Smooth muscle cell (in vitro differentiated cells): ENCODE measurements around the gene ALDH3B2. TPM values are rescaled to one million over a fixed set of nuclear protein-coding genes. Genes with fewer than 3 reads are reported as not detected.

Experiments
- DNase-seq: peaks from one replicate; lab custom pipeline; 2025; ENCODE audit not compliant: unreplicated experiment; lab: John Stamatoyannopoulos, UW
- H2AFZ ChIP-seq: fragments of 200-600 bp; sonication (generic); 2 replicates; pipeline ENCODE4 v1.6.0; 2016; ENCODE audit warnings: antibody characterized with exemption, low read depth, mild to moderate bottlenecking
- H3F3A ChIP-seq: fragments of 200-600 bp; sonication (generic); 2 replicates; pipeline ENCODE4 v1.6.0; 2017; ENCODE audit warnings: antibody characterized with exemption, low read depth
- H3K27ac ChIP-seq: fragments of 200-600 bp; sonication (generic); 2 replicates; pipeline ENCODE4 v1.5.1; 2016; ENCODE audit warnings: low read depth, mild to moderate bottlenecking
- H3K27me3 ChIP-seq: fragments of 200-600 bp; sonication (generic); 2 replicates; pipeline ENCODE4 v1.6.1; 2016; ENCODE audit warnings: low read depth, mild to moderate bottlenecking
- H3K36me3 ChIP-seq: fragments of 200-600 bp; sonication (generic); 2 replicates; pipeline ENCODE4 v1.5.1; 2016; ENCODE audit warnings: low read depth
- H3K4me1 ChIP-seq: fragments of 200-600 bp; sonication (generic); 2 replicates; pipeline ENCODE4 v1.5.1; 2016; ENCODE audit warnings: low read depth
- H3K4me2 ChIP-seq: fragments of 200-600 bp; sonication (generic); 2 replicates; pipeline ENCODE4 v1.6.0; 2016; ENCODE audit warnings: mild to moderate bottlenecking
- H3K4me3 ChIP-seq: fragments of 200-600 bp; sonication (generic); 2 replicates; pipeline ENCODE4 v1.5.1; 2016; ENCODE audit warnings: mild to moderate bottlenecking
- H3K79me2 ChIP-seq: fragments of 200-600 bp; sonication (generic); 2 replicates; pipeline ENCODE4 v1.6.0; 2016; ENCODE audit warnings: low read depth, mild to moderate bottlenecking
- H3K9ac ChIP-seq: fragments of 200-600 bp; sonication (generic); 2 replicates; pipeline ENCODE4 v1.6.0; 2016; ENCODE audit warnings: low read depth
- H3K9me3 ChIP-seq: fragments of 200-600 bp; sonication (generic); replicated peaks from 2 replicates; pipeline ENCODE4 v1.5.1; 2016; ENCODE audit warnings: low read depth
- H4K20me1 ChIP-seq: fragments of 200-600 bp; sonication (generic); 2 replicates; pipeline ENCODE4 v1.6.0; 2016; ENCODE audit warnings: low read depth
- CTCF ChIP-seq: fragments of 200-600 bp; sonication (generic); IDR thresholded peaks from 2 replicates; pipeline ENCODE4 v1.5.1; 2017; ENCODE audit warnings: borderline replicate concordance, mild to moderate bottlenecking, antibody characterized with exemption; ENCODE audit not compliant: insufficient read depth, poor library complexity, severe bottlenecking
- WGBS: methylation state at CpG from one replicate; pipeline ENCODE4 v1.1.7; 2016; ENCODE audit warnings: low lambda C conversion rate; 5-methylcytosine and 5-hydroxymethylcytosine counted together
- polyA plus RNA-seq: library from polyadenylated mRNA; unstranded; fragments of >200 nt; fragmentation: Nextera tagmentation; extraction: Ambion mirVana; gene quantifications from 2 replicates; pipeline ENCODE4 v1.2.1, GENCODE V29; 2016
- total RNA-seq: library from RNA; depleted of rRNA; stranded (reverse); fragments of >200 nt; gene quantifications from 2 replicates; pipeline ENCODE4 v1.2.3, GENCODE V29; 2014

ALDH3B2 gene
- total and polyA plus RNA-seq, 2 experiments from 2014 or later, result 0.77 to 5.0 TPM

GRCh38 chr11:67632175-67632981 is 42.0 kb downstream of the ALDH3B2 start:
- no peaks in the 10 kb centered on the region for H3K79me2 ChIP-seq
- no peaks in the 10 kb centered on the region for H4K20me1 ChIP-seq
- TF ChIP-seq CTCF, result no peak
- no peak overlapping the region for H3K4me3 ChIP-seq
- no peak for DNase-seq
- H3K9me3 ChIP-seq, result no peaks in the 10 kb centered on the region
- WGBS, result 95% methylated on average over 12 of the region's 12 CpGs
- no peak overlapping the region for H3K4me2 ChIP-seq
- no peak overlapping the region for H2AFZ ChIP-seq
- H3F3A ChIP-seq, result no peaks in the 10 kb centered on the region
- no peaks in the 10 kb centered on the region for H3K27me3 ChIP-seq
- H3K4me1 ChIP-seq, result no peaks in the 10 kb centered on the region
- H3K27ac ChIP-seq, result no peak overlapping the region
- no peak overlapping the region for H3K9ac ChIP-seq
- no peaks in the 10 kb centered on the region for H3K36me3 ChIP-seq

GRCh38 chr11:67631853-67632174 is 42.6 kb downstream of the ALDH3B2 start:
- no peaks in the 10 kb centered on the region for H3K27me3 ChIP-seq
- 90% methylated on average over 2 of the region's 2 CpGs for WGBS
- no peak for DNase-seq

GRCh38 chr11:67631411-67631810 is 43.0 kb downstream of the ALDH3B2 start:
- TF ChIP-seq CTCF, result no peak
- Histone ChIP-seq H3K36me3 (no peaks in the 10 kb centered on the region), H3K79me2 (no peaks in the 10 kb centered on the region), H3K27me3 (no peaks in the 10 kb centered on the region), H3K4me3 (no peak overlapping the region), H2AFZ (no peak overlapping the region), H3K27ac (no peak overlapping the region), H3K4me1 (no peaks in the 10 kb centered on the region), H3K9ac (no peak overlapping the region), H3K9me3 (no peaks in the 10 kb centered on the region), H3F3A (no peaks in the 10 kb centered on the region), H4K20me1 (no peaks in the 10 kb centered on the region), H3K4me2 (no peak overlapping the region)
- WGBS, result 76% methylated on average over 7 of the region's 7 CpGs
- no peak for DNase-seq

More at GRCh38 chr11:67631853-67632174, 42.6 kb downstream of the ALDH3B2 start:
- TF ChIP-seq CTCF, result no peak
- H2AFZ ChIP-seq, result no peak overlapping the region
- no peaks in the 10 kb centered on the region for H4K20me1 ChIP-seq
- no peaks in the 10 kb centered on the region for H3K4me1 ChIP-seq
- no peak overlapping the region for H3K27ac ChIP-seq
- H3K4me3 ChIP-seq, result no peak overlapping the region
- H3K79me2 ChIP-seq, result no peaks in the 10 kb centered on the region
- no peaks in the 10 kb centered on the region for H3K36me3 ChIP-seq
- H3K4me2 ChIP-seq, result no peak overlapping the region
- no peaks in the 10 kb centered on the region for H3K9me3 ChIP-seq
- H3F3A ChIP-seq, result no peaks in the 10 kb centered on the region
- H3K9ac ChIP-seq, result no peak overlapping the region

GRCh38 chr11:67630943-67631331 is 43.5 kb downstream of the ALDH3B2 start:
- H2AFZ ChIP-seq, result peak overlapping the region; percentile 73
- peak overlapping the region; percentile 72 for H3K4me3 ChIP-seq
- no peaks in the 10 kb centered on the region for H4K20me1 ChIP-seq
- H3K9ac ChIP-seq, result peak overlapping the region; percentile 57
- H3K4me1 ChIP-seq, result no peaks in the 10 kb centered on the region
- WGBS, result 61% methylated on average over 16 of the region's 16 CpGs
- no peaks in the 10 kb centered on the region for H3K27me3 ChIP-seq
- no peak for TF ChIP-seq CTCF
- H3K9me3 ChIP-seq, result no peaks in the 10 kb centered on the region
- no peak for DNase-seq
- no peaks in the 10 kb centered on the region for H3K36me3 ChIP-seq
- peak overlapping the region; percentile 5 for H3K27ac ChIP-seq
- H3K79me2 ChIP-seq, result no peaks in the 10 kb centered on the region
- no peaks in the 10 kb centered on the region for H3F3A ChIP-seq
- H3K4me2 ChIP-seq, result peak overlapping the region; percentile 94
